GM19324 (cell line): ENCODE results near the gene KIFBP.
"Not testable (repeated sequence)": the region's sequence is repeated elsewhere in the genome, so short reads cannot be mapped to it uniquely, and the experiment has no call there.

ENCODE experiments used
- ATAC-seq: cut with Tn5 transposase; IDR thresholded peaks from one replicate; pipeline ENCODE4 v1.9.1; 2021; ENCODE audit warnings: mild to moderate bottlenecking, moderate library complexity; ENCODE audit not compliant: unreplicated experiment, low FRiP score

The KIFBP gene

GRCh38 chr10:68988530-68989316 is at the start of gene KIFBP:
Gene KIFBP, plus strand, starts transcription at chr10:68988803. Its CDS starts 30 bp downstream, at chr10:68988833.
- peak; percentile 81 for ATAC-seq

GRCh38 chr10:68938884-68939283 is 49.7 kb upstream of the KIFBP start:
- ATAC-seq: no peak

GRCh38 chr10:68940917-68941316 is 47.7 kb upstream of the KIFBP start:
- not testable (repeated sequence) for ATAC-seq

- ATAC-seq: no peak
Observed at GRCh38 chr10:68950598-68950997, 38.0 kb upstream of the KIFBP start.

GRCh38 chr10:68954904-68955303 is 33.7 kb upstream of the KIFBP start:
- no peak for ATAC-seq

- no peak for ATAC-seq
Observed at GRCh38 chr10:68955355-68955831, 33.2 kb upstream of the KIFBP start.

GRCh38 chr10:68955832-68956532 is 32.6 kb upstream of the KIFBP start, which contains the start of gene DDX21:
Gene DDX21, plus strand, starts transcription at chr10:68956170. Its CDS starts 56 bp downstream, at chr10:68956226.
- ATAC-seq: peak; percentile 90

GRCh38 chr10:68957284-68957615 is 31.4 kb upstream of the KIFBP start:
- ATAC-seq: no peak

GRCh38 chr10:68957654-68958053 is 30.9 kb upstream of the KIFBP start:
- no peak for ATAC-seq

- no peak for ATAC-seq
Observed at GRCh38 chr10:68959695-68960527, 28.7 kb upstream of the KIFBP start.

- ATAC-seq: no peak
Observed at GRCh38 chr10:68963151-68963550, 25.5 kb upstream of the KIFBP start.

- no peak for ATAC-seq
Observed at GRCh38 chr10:68973975-68974374, 14.6 kb upstream of the KIFBP start.

- not testable (repeated sequence) for ATAC-seq
Observed at GRCh38 chr10:68975936-68976473, 12.6 kb upstream of the KIFBP start.

GRCh38 chr10:68979738-68980137 is 8.9 kb upstream of the KIFBP start:
- not testable (repeated sequence) for ATAC-seq

GRCh38 chr10:68981074-68981473 is 7.5 kb upstream of the KIFBP start:
- no peak for ATAC-seq

- ATAC-seq: no peak
Observed at GRCh38 chr10:68982389-68982788, 6.2 kb upstream of the KIFBP start.

GRCh38 chr10:68987611-68988010 is 992 bp upstream of the KIFBP start:
- no peak for ATAC-seq

GRCh38 chr10:68989317-68989990 is 851 bp downstream of the KIFBP start:
- ATAC-seq: no peak

GRCh38 chr10:68992636-68993440 is 4.2 kb downstream of the KIFBP start:
- ATAC-seq: no peak
